T-cell (primary cell): Measurements from ENCODE around the gene FBXL5. TPM values are rescaled to one million over a fixed set of nuclear protein-coding genes. Genes with fewer than 3 reads are reported as not detected.

ENCODE experiments used
- ATAC-seq, 4 experiments: fragments of 200-7000 bp in 3 of 4; fragments of 150-1000 bp in 1 of 4; cut with Tn5 transposase; replicated peaks in 1 of 4; 1 replicate in 3 of 4; 2 replicates in 1 of 4; pipeline ENCODE4 v1.10.0; 2021; ENCODE audit warnings: moderate library complexity in 3 of 4, mild to moderate bottlenecking in 2 of 4, moderate number of reproducible peaks in 1 of 4
- CTCF ChIA-PET, 2 donors: fragments of 300-600 bp; sonication (Branson Sonifier 250); formaldehyde crosslinking; loops; one replicate each; lab custom pipeline; 2022; ENCODE audit warnings: antibody characterized with exemption in 2 of 2; lab: Charles Lee
- POLR2A ChIA-PET, 2 donors: fragments of 300-600 bp; sonication (Branson Sonifier 250); formaldehyde crosslinking; loops; one replicate each; lab custom pipeline; 2022; ENCODE audit warnings: antibody characterized with exemption in 2 of 2; lab: Charles Lee
- DNase-seq, 35 experiments: peaks; one replicate each; pipeline versions ENCODE4 v3.0.0 to v3.0.0-alpha.2; 2013 to 2023
- H3K27ac ChIP-seq: one replicate; pipeline ENCODE4 v1.5.1; 2013; ENCODE audit warnings: low read length
- H3K27me3 ChIP-seq, 2 experiments: replicated peaks in 1 of 2; 1 replicate in 1 of 2; 2 replicates in 1 of 2; pipeline versions ENCODE4 v1.6.1 to v1.7.0; 2013; ENCODE audit warnings: low read length in 1 of 2, mixed read lengths in 1 of 2; ENCODE audit not compliant: control insufficient read depth in 2 of 2, insufficient read depth in 2 of 2; ENCODE audit errors: extremely low read depth in 1 of 2
- H3K36me3 ChIP-seq, 2 donors: 1 replicate in 1 of 2; 2 replicates in 1 of 2; pipeline versions ENCODE4 v1.6.1 to v1.7.0; 2013; ENCODE audit warnings: low read length in 1 of 2; ENCODE audit not compliant: control insufficient read depth in 2 of 2, insufficient read depth in 1 of 2; ENCODE audit errors: extremely low read depth in 1 of 2
- H3K4me1 ChIP-seq, 2 experiments: 1 replicate in 1 of 2; 2 replicates in 1 of 2; pipeline versions ENCODE4 v1.6.1 to v1.7.0; 2013; ENCODE audit warnings: low read length in 2 of 2, mixed read lengths in 1 of 2; ENCODE audit not compliant: insufficient read depth in 2 of 2, control insufficient read depth in 1 of 2; ENCODE audit errors: extremely low read depth in 1 of 2
- H3K4me3 ChIP-seq, 2 donors: 1 replicate in 1 of 2; 2 replicates in 1 of 2; pipeline versions ENCODE4 v1.5.1 to v1.7.0; 2013; ENCODE audit warnings: mild to moderate bottlenecking in 2 of 2, low read length in 1 of 2, moderate library complexity in 1 of 2; ENCODE audit not compliant: control insufficient read depth in 1 of 2; ENCODE audit errors: extremely low read depth in 1 of 2
- H3K9me3 ChIP-seq: 2 replicates; pipeline ENCODE4 v1.7.0; 2013
- H3K27ac Mint-ChIP-seq, 2 donors: one replicate each; pipeline ENCODE4 v1.8.0; 2020 to 2021; ENCODE audit warnings: mild to moderate bottlenecking in 2 of 2, mixed read lengths in 2 of 2
- H3K27me3 Mint-ChIP-seq, 2 donors: one replicate each; pipeline ENCODE4 v1.8.0; 2021 to 2022; ENCODE audit warnings: mixed read lengths in 2 of 2
- H3K36me3 Mint-ChIP-seq: one replicate; pipeline ENCODE4 v1.8.0; 2021; ENCODE audit warnings: mixed read lengths
- H3K4me1 Mint-ChIP-seq, 3 donors: one replicate each; pipeline ENCODE4 v1.8.0; 2020 to 2022; ENCODE audit warnings: mixed read lengths in 3 of 3, mild to moderate bottlenecking in 1 of 3
- H3K4me3 Mint-ChIP-seq, 3 donors: one replicate each; pipeline ENCODE4 v1.8.0; 2020 to 2022; ENCODE audit warnings: mild to moderate bottlenecking in 3 of 3, mixed read lengths in 3 of 3, moderate library complexity in 3 of 3
- H3K9me3 Mint-ChIP-seq, 3 donors: one replicate each; pipeline ENCODE4 v1.8.0; 2020 to 2022; ENCODE audit warnings: mixed read lengths in 3 of 3
- WGBS: methylation state at CpG from one replicate; pipeline ENCODE4 v1.1.5; 2013; ENCODE audit warnings: missing lambda C conversion rate; ENCODE audit not compliant: insufficient coverage; 5-methylcytosine and 5-hydroxymethylcytosine counted together
- total RNA-seq, 35 experiments: library from RNA in 6 of 35; stranded (reverse) in 6 of 35; fragments of 120-200 nt in 1 of 35; gene quantifications; one replicate each; pipeline versions ENCODE4 v1.2.1 to v1.2.4 and lab custom pipeline; 2013 to 2026

Gene FBXL5
- total RNA-seq, 5 donors from 2014 or later (not counting 1 experiment from before 2014, with no cell fraction given): 40.2 to 64.6 (median 45.0) TPM

- no peak overlapping the region for H3K4me3 Mint-ChIP-seq
- no peak overlapping the region for H3K27ac ChIP-seq
- no peaks in the 10 kb centered on the region for H3K36me3 Mint-ChIP-seq
- DNase-seq (no peak), ATAC-seq (no peak)
- H3K27me3 ChIP-seq: no peaks in the 10 kb centered on the region
- no peaks in the 10 kb centered on the region for H3K9me3 ChIP-seq
- POLR2A ChIA-PET: no interaction called here
- no peak overlapping the region for H3K27ac Mint-ChIP-seq
- H3K4me1 Mint-ChIP-seq: peaks cover 4 to 7% (median 5%) of the 10 kb centered on the region in 3 donors
- CTCF ChIA-PET: no interaction called here
- no peaks in the 10 kb centered on the region for H3K9me3 Mint-ChIP-seq
- no peaks in the 10 kb centered on the region for H3K4me1 ChIP-seq
- peaks cover 19 to 23% of the 10 kb centered on the region in 2 donors for H3K27me3 Mint-ChIP-seq
- no CpG with 5 or more reads among the region's 3 CpGs for WGBS
- H3K36me3 ChIP-seq: no peaks in the 10 kb centered on the region
- no peak overlapping the region for H3K4me3 ChIP-seq
These were observed 40.6 kb upstream of the FBXL5 start for GRCh38 chr4:15695729-15696128.

- ATAC-seq (no peak), DNase-seq (no peak)
- Histone ChIP-seq H3K36me3 (no peaks in the 10 kb centered on the region), H3K4me3 (no peak overlapping the region), H3K27me3 (no peaks in the 10 kb centered on the region), H3K9me3 (no peaks in the 10 kb centered on the region), H3K27ac (no peak overlapping the region), H3K4me1 (no peaks in the 10 kb centered on the region)
- Mint-ChIP-seq H3K27ac (no peak overlapping the region), H3K27me3 (peaks cover 19 to 23% of the 10 kb centered on the region in 2 donors), H3K9me3 (no peaks in the 10 kb centered on the region), H3K36me3 (no peaks in the 10 kb centered on the region), H3K4me3 (no peak overlapping the region), H3K4me1 (peaks cover 4 to 7% (median 5%) of the 10 kb centered on the region in 3 donors)
- ChIA-PET POLR2A (no interaction called here), CTCF (interaction anchor here (0.6 to 0.7 kb wide), 2 partner anchors 13 to 115 kb away, joined by 3 to 6 read pairs; no protein-coding TSS in a partner anchor)
- WGBS: 93% methylated on average over 6 of the region's 10 CpGs
These were observed 40.1 kb upstream of the FBXL5 start for GRCh38 chr4:15695240-15695699.

- no peak for DNase-seq
- no CpG with 5 or more reads among the region's 4 CpGs for WGBS
- Mint-ChIP-seq H3K36me3 (no peaks in the 10 kb centered on the region), H3K27me3 (peaks cover 14 to 17% of the 10 kb centered on the region in 2 donors), H3K4me1 (peaks cover 4 to 7% (median 5%) of the 10 kb centered on the region in 3 donors), H3K27ac (no peak overlapping the region), H3K9me3 (no peaks in the 10 kb centered on the region), H3K4me3 (no peak overlapping the region)
- ChIA-PET POLR2A (no interaction called here), CTCF (interaction anchor here in 1 of 2 donors (0.7 kb wide), 1 partner anchor 13 kb away, joined by 6 read pairs; no protein-coding TSS in a partner anchor)
- H3K36me3 ChIP-seq: no peaks in the 10 kb centered on the region
- ATAC-seq: no peak
- no peak overlapping the region for H3K4me3 ChIP-seq
- H3K27ac ChIP-seq: no peak overlapping the region
- no peaks in the 10 kb centered on the region for H3K4me1 ChIP-seq
- no peaks in the 10 kb centered on the region for H3K9me3 ChIP-seq
- H3K27me3 ChIP-seq: no peaks in the 10 kb centered on the region
These were observed 39.3 kb upstream of the FBXL5 start for GRCh38 chr4:15694431-15694830.

- Mint-ChIP-seq H3K27me3 (peaks cover 6% of the 10 kb centered on the region in 2 donors), H3K36me3 (peaks cover 8% of the 10 kb centered on the region), H3K4me1 (peaks cover 4 to 7% (median 5%) of the 10 kb centered on the region in 3 donors), H3K9me3 (no peaks in the 10 kb centered on the region), H3K27ac (no peak overlapping the region), H3K4me3 (no peak overlapping the region)
- ChIA-PET POLR2A (no interaction called here), CTCF (no interaction called here)
- H3K27me3 ChIP-seq: no peaks in the 10 kb centered on the region
- H3K9me3 ChIP-seq: no peaks in the 10 kb centered on the region
- no peaks in the 10 kb centered on the region for H3K36me3 ChIP-seq
- no peak overlapping the region for H3K27ac ChIP-seq
- no peak overlapping the region for H3K4me3 ChIP-seq
- 67% methylated on average over 2 of the region's 2 CpGs for WGBS
- no peaks in the 10 kb centered on the region for H3K4me1 ChIP-seq
- DNase-seq (no peak), ATAC-seq (no peak)
These were observed 37.4 kb upstream of the FBXL5 start for GRCh38 chr4:15692602-15693001.

GRCh38 chr4:15691346-15692135, 36.4 kb upstream of the FBXL5 start:
- WGBS: 100% methylated on average over 1 of the region's 3 CpGs
- no peaks in the 10 kb centered on the region for H3K4me1 ChIP-seq
- POLR2A ChIA-PET: no interaction called here
- CTCF ChIA-PET: no interaction called here
- Mint-ChIP-seq H3K27ac (no peak overlapping the region), H3K4me3 (no peak overlapping the region), H3K36me3 (peaks cover 17% of the 10 kb centered on the region), H3K9me3 (no peaks in the 10 kb centered on the region), H3K27me3 (no peaks in the 10 kb centered on the region), H3K4me1 (peaks cover 0 to 3% (median 0%) of the 10 kb centered on the region in 3 donors)
- ATAC-seq: no peak
- H3K9me3 ChIP-seq: no peaks in the 10 kb centered on the region
- no peaks in the 10 kb centered on the region for H3K27me3 ChIP-seq
- DNase-seq: no peak
- H3K36me3 ChIP-seq: peaks cover 0 to 6% of the 10 kb centered on the region in 2 donors
- H3K27ac ChIP-seq: no peak overlapping the region
- H3K4me3 ChIP-seq: no peak overlapping the region

- CTCF ChIA-PET: no interaction called here
- no peak overlapping the region for H3K4me3 ChIP-seq
- no peak overlapping the region for H3K27ac Mint-ChIP-seq
- no CpG with 5 or more reads among the region's 7 CpGs for WGBS
- peaks cover 0 to 1% of the 10 kb centered on the region in 2 experiments for H3K4me1 ChIP-seq
- H3K9me3 ChIP-seq: no peaks in the 10 kb centered on the region
- POLR2A ChIA-PET: no interaction called here
- ATAC-seq (no peak), DNase-seq (no peak)
- H3K4me3 Mint-ChIP-seq: no peak overlapping the region
- H3K36me3 ChIP-seq: peaks cover 0 to 13% of the 10 kb centered on the region in 2 donors
- H3K4me1 Mint-ChIP-seq: peaks cover 2 to 10% (median 6%) of the 10 kb centered on the region in 3 donors
- no peak overlapping the region for H3K27ac ChIP-seq
- H3K27me3 Mint-ChIP-seq: no peaks in the 10 kb centered on the region
- peaks cover 26% of the 10 kb centered on the region for H3K36me3 Mint-ChIP-seq
- H3K9me3 Mint-ChIP-seq: no peaks in the 10 kb centered on the region
- no peaks in the 10 kb centered on the region for H3K27me3 ChIP-seq
These were observed 35.1 kb upstream of the FBXL5 start for GRCh38 chr4:15690020-15690809.
